Right forelimb (tissue), 1 donor: ENCODE results near the gene ROGDI.
A peak's percentile ranks its signal among the peaks of the same experiment; 100 is the strongest.

Source experiments
- DNase-seq: peaks from one replicate; pipeline ENCODE4 v3.0.0-alpha.2; 2018

ROGDI gene

DNA sequence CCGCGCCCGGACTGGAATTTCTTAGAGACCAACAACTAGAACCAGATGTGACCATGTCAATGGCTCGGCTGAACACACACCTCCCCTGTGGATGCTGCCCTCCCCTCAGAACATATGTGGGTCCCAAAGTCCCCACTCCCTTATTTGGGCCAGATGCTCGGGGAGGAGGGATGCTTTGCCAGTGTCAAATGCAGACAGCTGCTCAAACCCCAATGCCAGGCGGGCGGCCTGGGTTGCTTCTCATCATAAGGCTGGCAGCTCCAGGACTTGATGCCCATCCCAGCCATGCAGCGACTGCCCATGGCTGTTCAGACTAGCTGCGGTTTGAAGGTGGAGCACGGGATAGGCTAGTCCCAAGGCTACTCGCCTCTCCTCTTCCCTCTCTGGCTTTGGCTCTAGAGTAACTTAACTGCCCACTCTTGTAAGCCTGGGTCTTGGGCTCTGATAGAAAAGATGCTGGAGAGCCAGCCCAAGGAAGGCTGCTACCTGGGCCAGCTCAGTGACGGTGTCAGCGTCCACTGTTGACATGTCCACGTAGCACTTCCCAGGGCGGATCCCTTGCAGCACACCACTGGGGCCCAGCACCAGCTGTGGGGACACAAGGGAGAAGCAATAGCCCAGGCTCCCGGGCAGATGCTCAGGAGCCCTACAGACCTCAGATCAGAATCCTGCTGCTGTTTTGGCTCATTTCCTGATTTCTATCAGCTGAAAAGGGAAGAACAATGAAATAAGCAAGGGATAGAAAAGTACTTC, 11.0 kb upstream of the ROGDI start:
- no peak for DNase-seq

DNA sequence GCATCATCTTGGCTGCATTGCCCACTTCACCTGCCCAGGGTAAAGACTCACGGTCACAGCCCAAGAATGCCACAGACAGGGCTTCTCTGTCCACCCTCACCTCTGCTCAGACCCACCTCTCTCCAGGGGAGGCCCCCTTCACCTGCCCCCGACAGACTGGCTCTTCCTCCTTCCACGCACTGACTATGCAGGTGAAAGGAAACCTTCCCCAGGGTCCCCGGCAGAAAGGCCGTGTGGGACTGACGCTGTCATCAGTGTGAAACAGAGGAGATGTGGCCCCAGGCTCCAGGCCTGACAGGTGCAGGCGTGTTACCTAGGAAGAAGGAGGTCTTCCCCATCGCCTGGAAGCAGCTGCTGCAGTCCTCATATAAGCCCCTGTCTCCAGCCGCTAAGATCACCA, 9.3 kb upstream of the ROGDI start:
- no peak for DNase-seq

GRCh38 chr16:4811242-4811641, 8.8 kb upstream of the ROGDI start:
- no peak for DNase-seq

- no peak for DNase-seq
These were observed 3.8 kb upstream of the ROGDI start for GRCh38 chr16:4806280-4806679.

GRCh38 chr16:4805231-4805630, 2.8 kb upstream of the ROGDI start:
- peak; percentile 33 for DNase-seq

DNA sequence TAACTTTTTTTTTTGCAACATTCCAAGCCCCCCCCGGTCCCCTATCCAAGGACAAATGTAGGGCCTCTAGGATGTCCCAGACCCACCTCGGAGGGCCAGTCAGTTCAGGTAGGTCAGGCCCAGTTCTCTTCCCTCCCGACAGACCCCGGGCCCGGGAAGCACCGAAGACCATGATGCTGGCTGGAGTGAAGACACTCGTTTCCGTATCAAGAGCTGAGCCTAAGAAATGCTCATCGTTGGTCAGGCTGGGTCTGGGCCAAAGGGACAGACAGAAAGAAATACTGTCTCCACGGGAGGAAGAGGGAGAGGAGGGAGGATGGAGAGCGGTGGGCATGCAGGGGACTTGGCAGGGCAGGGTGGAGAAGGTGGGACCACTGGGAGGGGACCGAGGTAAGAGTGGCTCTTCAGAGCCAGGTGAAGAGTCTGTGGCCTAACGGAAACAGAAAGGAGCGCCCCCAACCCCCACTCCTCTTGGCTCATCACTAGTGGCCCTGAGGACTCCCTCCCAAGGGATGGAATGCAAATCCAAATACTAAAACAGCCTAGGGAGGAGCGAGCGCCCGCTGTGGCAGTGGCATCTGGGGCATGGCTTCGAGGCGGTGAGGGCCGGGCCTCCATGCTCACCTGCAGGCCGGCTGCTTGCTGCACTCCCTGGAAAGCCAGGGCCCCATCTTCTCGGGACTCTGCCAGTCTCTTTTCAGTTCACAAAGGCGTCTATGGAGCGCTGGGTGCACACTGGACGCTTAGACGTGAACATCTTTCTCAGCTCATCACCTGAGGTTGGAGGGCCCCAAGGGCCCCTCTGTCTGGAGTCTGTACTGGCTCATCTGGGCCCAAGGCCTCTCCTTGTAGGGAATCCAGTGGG, 1.7 kb upstream of the ROGDI start:
- peak; percentile 45 for DNase-seq

DNA sequence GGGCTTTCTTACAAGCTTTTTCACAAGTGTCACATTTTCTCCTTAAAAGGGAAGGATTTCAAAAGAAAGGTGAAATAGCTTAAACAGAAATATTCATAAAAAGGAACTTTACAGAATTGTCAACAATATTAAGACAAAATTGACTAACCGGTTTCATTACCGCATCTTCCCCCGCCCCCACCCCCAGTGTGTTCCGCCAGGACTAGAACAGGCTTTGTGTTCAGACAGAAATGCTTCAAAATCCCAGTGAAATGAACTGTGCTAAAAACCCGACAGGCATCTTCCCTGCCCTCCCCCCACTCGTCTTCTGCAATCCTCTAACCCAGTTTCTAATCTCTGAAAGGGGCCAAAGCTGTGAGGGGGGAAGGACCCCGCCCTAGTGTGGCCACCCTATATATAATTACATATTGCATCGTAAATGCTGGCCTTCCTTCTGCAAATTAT, 990 bp upstream of the ROGDI start:
- DNase-seq = peak; percentile 38

DNA sequence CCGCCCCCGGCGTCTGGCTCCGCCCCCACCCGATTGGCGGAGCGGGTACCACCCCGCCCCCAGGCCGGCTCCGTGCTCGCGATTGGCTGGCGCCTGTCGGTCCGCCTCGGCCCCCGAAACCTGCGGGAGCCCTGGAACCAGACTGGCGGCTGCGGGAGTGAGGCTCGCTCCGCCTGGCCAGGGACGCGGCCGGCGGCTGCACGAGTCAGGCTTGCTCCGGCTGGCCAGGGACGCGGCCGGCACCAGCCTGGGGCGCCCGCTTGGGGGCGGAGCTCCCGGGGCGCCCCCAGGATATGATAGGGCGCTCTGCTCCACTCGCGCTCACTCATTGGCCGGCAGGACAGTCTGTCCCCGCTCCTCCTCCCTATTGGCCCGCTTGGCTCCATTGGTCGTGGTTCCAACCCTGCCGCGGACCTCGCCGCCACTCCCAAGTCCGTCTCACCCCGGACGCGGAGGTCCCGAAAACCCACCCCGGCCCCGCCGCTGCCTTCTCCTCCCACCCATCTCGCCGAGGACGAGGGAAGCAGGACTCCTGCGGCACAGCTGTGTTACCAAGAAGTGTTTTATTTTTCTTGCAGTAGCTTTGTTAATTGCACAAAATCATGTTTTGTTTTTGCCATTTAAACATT, 340 bp upstream of the ROGDI start:
- DNase-seq = peak; percentile 92

DNA sequence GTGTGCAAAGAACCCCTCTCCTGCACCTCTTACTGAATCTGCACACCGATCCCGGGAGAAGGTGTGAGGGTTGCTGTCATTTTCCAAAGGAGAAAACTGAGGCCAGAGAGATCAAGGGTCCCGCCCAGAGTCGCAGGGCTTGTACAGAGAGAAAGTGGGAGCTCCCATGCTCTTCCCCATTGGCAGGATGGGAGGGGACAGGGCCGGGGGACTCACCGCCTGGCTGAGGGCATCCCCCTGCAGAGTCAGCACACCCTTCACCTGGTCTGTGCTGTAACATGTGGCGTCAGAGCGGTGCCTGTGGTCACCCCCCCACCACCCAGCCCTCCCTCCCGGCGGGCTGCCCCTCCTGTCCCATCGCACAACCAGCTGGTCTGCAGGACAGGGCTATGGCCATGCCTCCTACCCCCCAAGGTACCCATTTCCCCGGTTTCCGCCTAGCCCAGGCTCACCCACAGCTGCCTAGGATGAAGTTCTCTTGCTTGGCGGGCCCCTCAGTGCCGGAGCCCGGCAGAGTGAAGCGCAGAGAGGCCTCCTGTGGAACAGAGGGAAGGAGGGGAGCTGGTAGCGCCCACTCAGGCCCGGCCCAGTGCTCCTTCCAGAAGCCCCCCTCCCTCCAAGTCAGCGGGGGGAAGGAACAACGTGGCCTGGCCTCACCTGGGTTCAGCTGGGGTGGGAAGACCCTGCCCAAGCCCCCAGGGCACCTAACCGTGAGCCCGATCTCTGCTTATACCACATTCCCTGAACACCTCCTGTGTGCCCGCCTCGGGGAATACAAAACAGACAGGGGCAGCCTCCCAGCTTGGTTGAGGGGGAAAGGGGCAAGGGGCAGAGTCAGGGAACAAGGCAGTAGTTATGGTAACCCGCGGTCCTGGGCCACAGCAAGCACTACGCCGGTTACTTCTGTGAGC, 1.1 kb downstream of the ROGDI start:
- peak; percentile 42 for DNase-seq

DNA sequence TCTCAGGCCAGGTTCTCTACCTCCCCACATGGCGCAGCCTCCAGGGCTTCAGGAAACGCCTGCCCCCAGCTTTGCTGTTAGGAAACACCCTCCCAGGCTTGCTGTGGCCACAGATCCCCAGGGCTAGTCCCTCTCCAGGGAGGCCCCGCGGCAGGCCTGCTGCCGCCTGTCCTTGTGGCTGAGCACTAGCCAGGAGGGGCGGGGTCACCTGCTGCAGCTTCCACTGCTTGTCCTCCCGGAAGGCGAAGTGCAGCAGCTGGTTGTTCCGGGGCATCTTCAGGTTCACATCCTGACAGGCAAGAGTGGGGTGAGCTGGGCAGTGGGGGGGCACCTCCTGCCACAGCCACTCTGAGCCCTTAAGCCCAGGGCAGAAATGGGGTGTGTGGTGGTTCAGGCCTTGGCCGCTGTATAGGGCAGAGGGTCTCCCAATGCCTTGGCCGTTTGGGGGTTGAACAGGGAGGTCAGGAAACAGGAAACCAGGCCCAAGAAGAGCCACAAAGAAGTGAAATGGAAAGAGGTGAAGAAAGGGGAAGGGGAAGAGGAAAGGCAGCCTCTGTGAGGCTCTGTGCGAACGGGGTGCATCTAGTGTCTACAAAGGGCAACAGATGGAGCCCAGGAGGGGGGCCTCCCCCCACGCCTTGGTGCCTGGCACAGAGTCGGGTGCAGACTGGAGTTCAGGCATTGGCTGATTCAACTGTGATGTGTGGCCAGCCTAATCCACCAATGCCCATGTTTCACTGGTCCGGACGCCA, 2.0 kb downstream of the ROGDI start:
- DNase-seq = peak; percentile 40

- peak; percentile 21 for DNase-seq
These were observed 3.1 kb downstream of the ROGDI start for GRCh38 chr16:4799171-4799855.

- DNase-seq = peak; percentile 11
These were observed 4.0 kb downstream of the ROGDI start for GRCh38 chr16:4798456-4798855.

DNA sequence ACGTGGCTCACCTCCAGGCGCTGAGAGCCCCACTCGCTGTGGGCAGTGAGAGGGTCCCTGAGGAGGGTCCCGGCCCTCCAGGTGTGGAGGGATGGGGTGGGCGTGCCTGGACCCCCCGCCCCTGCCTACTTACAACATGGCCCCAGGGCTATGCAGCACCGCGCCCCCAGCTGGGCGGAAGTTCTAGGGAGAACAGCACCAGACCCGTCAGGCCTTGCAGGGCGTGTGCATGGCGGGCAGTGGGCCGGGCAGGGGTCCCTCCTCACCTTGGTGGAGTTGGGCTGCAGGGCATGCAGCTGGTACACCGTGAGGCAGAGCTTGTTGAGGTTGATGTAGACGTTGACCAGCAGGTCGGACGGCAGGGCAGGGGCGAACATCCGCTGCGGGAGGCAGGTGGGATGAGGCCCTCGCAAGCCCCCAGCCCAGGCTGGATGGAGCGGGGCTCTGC, 4.6 kb downstream of the ROGDI start:
- peak; percentile 21 for DNase-seq

GRCh38 chr16:4796982-4797804, 5.2 kb downstream of the ROGDI start:
- peak; percentile 30 for DNase-seq

- DNase-seq = peak; percentile 28
These were observed 6.4 kb downstream of the ROGDI start for GRCh38 chr16:4795828-4796572.

- DNase-seq = peak; percentile 30
These were observed 7.1 kb downstream of the ROGDI start, which contains the start of gene SMIM22 for GRCh38 chr16:4795181-4795827. TSS of gene SMIM22 (plus strand) at chr16:4795369. CDS start at chr16:4795735, 366 bp downstream.

- no peak for DNase-seq
These were observed 9.4 kb downstream of the ROGDI start for GRCh38 chr16:4792951-4793513.

GRCh38 chr16:4790871-4791270, 11.6 kb downstream of the ROGDI start:
- DNase-seq = no peak
